ENCODE measurements around the gene KNG1. TPM values are rescaled to one million over a fixed set of nuclear protein-coding genes. Genes with fewer than 3 reads are reported as not detected.

Gene KNG1
- total RNA-seq, 4 donors from 2014 or later = 1.6 to 2.0 TPM; not detected in 2

- Histone ChIP-seq H3K4me1 (peaks cover 0 to 6% (median 0%) of the 10 kb centered on the region in 4 donors), H3K4me3 (no peak overlapping the region), H3K36me3 (no peaks in the 10 kb centered on the region), H3K27ac (no peak overlapping the region), H3K27me3 (no peaks in the 10 kb centered on the region), H3K9me3 (no peaks in the 10 kb centered on the region)
- in situ Hi-C loops (cut with MboI; ENCODE audit: low pct_ligation_motif_present in 1 of 4, low pct_unique_long_range_greater_than_20kb in 1 of 4, low sequenced_read_pairs in 3 of 4) (loop anchor here in 1 of 4 donors (25.0 kb wide), 1 partner anchor 667 kb away; the partner anchor contains the start of gene ETV5), intact Hi-C loops (cut with DNase I; ENCODE audit: low total_unique reads) (no loop called here)
- no peak for DNase-seq
- TF ChIP-seq CTCF (IDR thresholded peaks at IDR 0.05) (no peak), POLR2AphosphoS5 (IDR thresholded peaks at IDR 0.05) (no peak), POLR2A (IDR thresholded peaks at IDR 0.05) (no peak), EP300 (IDR thresholded peaks at IDR 0.05; ENCODE audit: low read depth) (no peak)
- 91 to 96% methylated on average over 4 to 5 of the region's 5 CpGs for WGBS, 2 donors (ENCODE audit: low coverage in 1 of 2)
Observed at GRCh38 chr3:186779204-186779603, 62.0 kb downstream of the KNG1 start.

- intact Hi-C loops (cut with DNase I; ENCODE audit: low total_unique reads) (no loop called here), in situ Hi-C loops (cut with MboI; ENCODE audit: low pct_ligation_motif_present in 1 of 4, low pct_unique_long_range_greater_than_20kb in 1 of 4, low sequenced_read_pairs in 3 of 4) (loop anchor here in 1 of 4 donors (10.0 to 25.0 kb wide), 2 partner anchors 670 to 858 kb away; partner anchors contain the start of gene ETV5)
- no peak for DNase-seq
- no peak for TF ChIP-seq EP300 (IDR thresholded peaks at IDR 0.05; ENCODE audit: low read depth)
- TF ChIP-seq POLR2AphosphoS5 (IDR thresholded peaks at IDR 0.05) = no peak
- no peak for TF ChIP-seq CTCF (IDR thresholded peaks at IDR 0.05)
- no peak for TF ChIP-seq POLR2A (IDR thresholded peaks at IDR 0.05)
- H3K4me3 ChIP-seq = peak overlapping the region; percentile 57 to 87 (median 80)
- peaks cover 0 to 28% (median 13%) of the 10 kb centered on the region in 4 donors for H3K36me3 ChIP-seq
- H3K27me3 ChIP-seq = no peaks in the 10 kb centered on the region
- H3K9me3 ChIP-seq = no peaks in the 10 kb centered on the region
- H3K4me1 ChIP-seq = peaks cover 14 to 37% (median 30%) of the 10 kb centered on the region in 4 donors
- 3 to 11% methylated on average over 14 to 21 of the region's 21 CpGs for whole genome bisulfite sequencing, 2 donors (ENCODE audit: low coverage in 1 of 2)
- H3K27ac ChIP-seq = peak overlapping the region; percentile 95 to 99 (median 99)
Observed at GRCh38 chr3:186782542-186783057, 65.4 kb downstream of the KNG1 start.

GRCh38 chr3:186783058-186783730 is 66.0 kb downstream of the KNG1 start, which contains the start of gene EIF4A2:
EIF4A2 (plus strand) TSS chr3:186783577; CDS start chr3:186783611, 34 bp downstream.
- no peaks in the 10 kb centered on the region for H3K9me3 ChIP-seq
- peaks cover 14 to 43% (median 30%) of the 10 kb centered on the region in 4 donors for H3K4me1 ChIP-seq
- intact Hi-C loops (cut with DNase I; ENCODE audit: low total_unique reads) = no loop called here
- DNase-seq = peak; percentile 92
- TF ChIP-seq CTCF (IDR thresholded peaks at IDR 0.05) (peak in 1 of 5 experiments; percentile 11), POLR2AphosphoS5 (IDR thresholded peaks at IDR 0.05) (peak; percentile 94 to 99 (median 99)), EP300 (IDR thresholded peaks at IDR 0.05; ENCODE audit: low read depth) (peak; percentile 1), POLR2A (IDR thresholded peaks at IDR 0.05) (peak; percentile 100)
- no peaks in the 10 kb centered on the region for H3K27me3 ChIP-seq
- peaks cover 0 to 34% (median 15%) of the 10 kb centered on the region in 4 donors for H3K36me3 ChIP-seq
- 0% methylated on average over 59 of the region's 60 CpGs; no CpG with 5 or more reads in 1 of the 2 donors for WGBS, 2 donors (ENCODE audit: low coverage in 1 of 2)
- H3K27ac ChIP-seq = peak within 1 kb of the TSS; percentile 95 to 99 (median 99)
- in situ Hi-C loops (cut with MboI; ENCODE audit: low pct_ligation_motif_present in 1 of 4, low pct_unique_long_range_greater_than_20kb in 1 of 4, low sequenced_read_pairs in 3 of 4) = loop anchor here in 1 of 4 donors (10.0 to 25.0 kb wide), 2 partner anchors 671 to 858 kb away; partner anchors contain the start of gene ETV5
- H3K4me3 ChIP-seq = peak within 1 kb of the TSS; percentile 57 to 87 (median 80)

Measured in transverse colon (tissue), 4 donors.